ENCODE data around the gene TTF1. TPM values are rescaled to one million over a fixed set of nuclear protein-coding genes. Genes with fewer than 3 reads are reported as not detected.

The TTF1 gene
- total RNA-seq, 1 experiment from 2014 or later = 23.8 TPM

- TF ChIP-seq ATF2 (CRISPR knock-in tag; IDR thresholded peaks at IDR 0.05; ENCODE audit: borderline replicate concordance, low read depth) (no peak), ZNF423 (CRISPR knock-in tag; IDR thresholded peaks at IDR 0.05) (no peak), MYBL2 (CRISPR knock-in tag; IDR thresholded peaks at IDR 0.05) (no peak), EMX1 (CRISPR knock-in tag; IDR thresholded peaks at IDR 0.05) (no peak), HMGXB4 (CRISPR knock-in tag; IDR thresholded peaks at IDR 0.05) (no peak), ZSCAN18 (CRISPR knock-in tag; IDR thresholded peaks at IDR 0.05) (no peak), RELA (CRISPR knock-in tag; IDR thresholded peaks at IDR 0.05; ENCODE audit: borderline replicate concordance) (no peak), NFATC4 (CRISPR knock-in tag; IDR thresholded peaks at IDR 0.05) (no peak), ARID4B (CRISPR knock-in tag; IDR thresholded peaks at IDR 0.05; ENCODE audit: borderline replicate concordance) (no peak), E2F1 (CRISPR knock-in tag; IDR thresholded peaks at IDR 0.05) (no peak)
Observed at GRCh38 chr9:132426639-132427414, 20.2 kb upstream of the TTF1 start (continued).

GRCh38 chr9:132425675-132426062, 19.0 kb upstream of the TTF1 start:
- H3K27ac Mint-ChIP-seq = no peak overlapping the region
- ChIA-PET POLR2A (interaction anchor here (0.5 kb wide), 1 partner anchor 1053 kb away, joined by 3 read pairs; no protein-coding TSS in a partner anchor), CTCF (interaction anchor here (0.9 kb wide), 1 partner anchor 33 kb away, joined by 3 read pairs; no protein-coding TSS in a partner anchor)
- no peaks in the 10 kb centered on the region for H3K9me3 Mint-ChIP-seq
- no peak for TF ChIP-seq TCF7 (CRISPR knock-in tag; IDR thresholded peaks at IDR 0.05; ENCODE audit: low read depth)
- no peak for TF ChIP-seq ZNF396 (CRISPR knock-in tag; IDR thresholded peaks at IDR 0.05; ENCODE audit: borderline replicate concordance)
- TF ChIP-seq ZNF317 (CRISPR knock-in tag; IDR thresholded peaks at IDR 0.05; ENCODE audit: borderline replicate concordance, low read depth) = no peak
- H3K4me1 Mint-ChIP-seq = peaks cover 41% of the 10 kb centered on the region
- peaks cover 3% of the 10 kb centered on the region; the same call in 1 of the 2 replicates for H3K27me3 Mint-ChIP-seq (ENCODE audit: low read depth)
- DNase-seq (ENCODE audit: low spot score) (no peak), ATAC-seq (no peak)
- H3K4me3 Mint-ChIP-seq = peak overlapping the region; percentile 49
- no peaks in the 10 kb centered on the region for H3K36me3 Mint-ChIP-seq

All from WTC11 (cell line).